HG03460 (cell line): ENCODE results near the gene ME3.

Source experiments
- ATAC-seq: cut with Tn5 transposase; IDR thresholded peaks from one replicate; pipeline ENCODE4 v1.9.1; 2021; ENCODE audit not compliant: unreplicated experiment

ME3 gene

GRCh38 chr11:86398106-86398505, 274.3 kb downstream of the ME3 start:
- no peak for ATAC-seq

GRCh38 chr11:86397351-86397750, 275.1 kb downstream of the ME3 start:
- no peak for ATAC-seq

- no peak for ATAC-seq
Observed at GRCh38 chr11:86396396-86396795, 276.0 kb downstream of the ME3 start.

GRCh38 chr11:86395061-86395551, 277.3 kb downstream of the ME3 start:
- ATAC-seq = no peak
